HEK293T (cell line): ENCODE results near the gene PDXP.

Experiments
- ARNT ChIP-seq: fragments of 450-650 bp; IDR thresholded peaks from 2 replicates; pipeline ENCODE4 v1.6.1; 2017; ENCODE audit warnings: mild to moderate bottlenecking
- BHLHE40 ChIP-seq: fragments of 450-650 bp; IDR thresholded peaks from 2 replicates; pipeline ENCODE4 v1.6.1; 2016; ENCODE audit warnings: mild to moderate bottlenecking, moderate library complexity, borderline replicate concordance
- CTBP1 ChIP-seq: fragments of 450-650 bp; IDR thresholded peaks from 2 replicates; pipeline ENCODE4 v1.6.1; 2016; ENCODE audit warnings: borderline replicate concordance
- FOXA1 ChIP-seq: fragments of 450-650 bp; IDR thresholded peaks from 2 replicates; pipeline ENCODE4 v1.6.1; 2016; ENCODE audit warnings: mild to moderate bottlenecking
- FOXK2 ChIP-seq: fragments of 450-650 bp; IDR thresholded peaks from 2 replicates; pipeline ENCODE4 v1.6.1; 2016; ENCODE audit warnings: mild to moderate bottlenecking
- FOXM1 ChIP-seq: fragments of 450-650 bp; IDR thresholded peaks from 2 replicates; pipeline ENCODE4 v1.6.1; 2017; ENCODE audit warnings: mild to moderate bottlenecking, borderline replicate concordance
- HDGF ChIP-seq: fragments of 450-650 bp; IDR thresholded peaks from 2 replicates; pipeline ENCODE4 v1.6.1; 2017; ENCODE audit warnings: antibody characterized with exemption, borderline replicate concordance
- L3MBTL2 ChIP-seq: fragments of 450-650 bp; conservative IDR thresholded peaks from 2 replicates; pipeline ENCODE4 v1.6.1; 2016; ENCODE audit warnings: mild to moderate bottlenecking
- LEF1 ChIP-seq: fragments of 450-650 bp; IDR thresholded peaks from 2 replicates; pipeline ENCODE4 v1.6.1; 2017; ENCODE audit warnings: mild to moderate bottlenecking, borderline replicate concordance
- NFRKB ChIP-seq: fragments of 450-650 bp; IDR thresholded peaks from 2 replicates; pipeline ENCODE4 v1.6.1; 2016; ENCODE audit warnings: mild to moderate bottlenecking, moderate library complexity
- SP1 ChIP-seq: fragments of 450-650 bp; IDR thresholded peaks from 2 replicates; pipeline ENCODE4 v1.6.1; 2017
- SUZ12 ChIP-seq: fragments of 450-650 bp; IDR thresholded peaks from 2 replicates; pipeline ENCODE4 v1.6.1; 2016; ENCODE audit warnings: mild to moderate bottlenecking
- TARDBP ChIP-seq: fragments of 450-650 bp; IDR thresholded peaks from 2 replicates; pipeline ENCODE4 v1.6.1; 2016
- TF ChIP-seq, protein P1 (sequence below): fragments of 450-650 bp; IDR thresholded peaks from 2 replicates; pipeline ENCODE4 v1.6.1; 2016

DNA sequence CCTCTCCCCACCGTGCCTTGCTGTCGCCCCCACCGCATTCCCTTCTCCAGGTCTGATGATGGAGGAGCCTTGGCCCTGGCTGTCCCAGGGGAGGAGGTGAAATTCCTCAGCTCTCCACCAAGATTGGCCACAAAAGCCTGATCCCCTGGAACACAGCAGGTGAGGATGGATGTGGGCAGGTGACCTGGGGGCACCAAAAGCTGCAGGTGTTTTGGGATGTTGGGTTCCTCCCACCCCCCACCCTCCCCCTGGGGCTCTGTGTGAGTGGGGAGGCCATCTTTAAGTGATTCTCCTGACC, 39.0 kb downstream of the PDXP start:
- TF ChIP-seq, protein P1, sequence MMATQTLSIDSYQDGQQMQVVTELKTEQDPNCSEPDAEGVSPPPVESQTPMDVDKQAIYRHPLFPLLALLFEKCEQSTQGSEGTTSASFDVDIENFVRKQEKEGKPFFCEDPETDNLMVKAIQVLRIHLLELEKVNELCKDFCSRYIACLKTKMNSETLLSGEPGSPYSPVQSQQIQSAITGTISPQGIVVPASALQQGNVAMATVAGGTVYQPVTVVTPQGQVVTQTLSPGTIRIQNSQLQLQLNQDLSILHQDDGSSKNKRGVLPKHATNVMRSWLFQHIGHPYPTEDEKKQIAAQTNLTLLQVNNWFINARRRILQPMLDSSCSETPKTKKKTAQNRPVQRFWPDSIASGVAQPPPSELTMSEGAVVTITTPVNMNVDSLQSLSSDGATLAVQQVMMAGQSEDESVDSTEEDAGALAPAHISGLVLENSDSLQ: no peak
- TF ChIP-seq LEF1: no peak
- TF ChIP-seq FOXK2: no peak
- TF ChIP-seq L3MBTL2: no peak
- TF ChIP-seq SUZ12: no peak
- no peak for TF ChIP-seq HDGF
- TF ChIP-seq NFRKB: no peak
- TF ChIP-seq FOXA1: no peak
- TF ChIP-seq CTBP1: no peak
- no peak for TF ChIP-seq SP1
- TF ChIP-seq TARDBP: no peak
- no peak for TF ChIP-seq FOXM1
- TF ChIP-seq ARNT: no peak
- TF ChIP-seq BHLHE40: no peak
